Activated CD8-positive, alpha-beta memory T cell treated with anti-CD3 and anti-CD28 coated beads, Interleukin-2, amount 50 U/mL, for 1 hour (primary cell): ENCODE results near the gene APP.

ENCODE experiments used
- DNase-seq: peaks from one replicate; pipeline ENCODE4 v3.0.0-alpha.2; 2020; ENCODE audit errors: extremely low read depth

The APP gene

GRCh38 chr21:26170471-26171257 lies at the start of gene APP:
APP (minus strand) TSS chr21:26170770; CDS start chr21:26170620, 150 bp downstream.
- DNase-seq = peak; percentile 40

- no peak for DNase-seq
These were observed 41.6 kb upstream of the APP start for GRCh38 chr21:26212220-26212619.

GRCh38 chr21:26210614-26211013 lies 40.0 kb upstream of the APP start:
- no peak for DNase-seq

- DNase-seq = no peak
These were observed 36.5 kb upstream of the APP start for GRCh38 chr21:26207021-26207420.

GRCh38 chr21:26199456-26199855 lies 28.9 kb upstream of the APP start:
- no peak for DNase-seq

- no peak for DNase-seq
These were observed 25.1 kb upstream of the APP start for GRCh38 chr21:26195708-26196107.

- no peak for DNase-seq
These were observed 24.3 kb upstream of the APP start for GRCh38 chr21:26194811-26195251.

- no peak for DNase-seq
These were observed 23.8 kb upstream of the APP start for GRCh38 chr21:26194326-26194725.

- DNase-seq = no peak
These were observed 21.0 kb upstream of the APP start for GRCh38 chr21:26191609-26192008.

- no peak for DNase-seq
These were observed 17.9 kb upstream of the APP start for GRCh38 chr21:26188422-26188821.

- DNase-seq = no peak
These were observed 14.9 kb upstream of the APP start for GRCh38 chr21:26185446-26185845.

- no peak for DNase-seq
These were observed 14.5 kb upstream of the APP start for GRCh38 chr21:26185021-26185420.

GRCh38 chr21:26179501-26179900 lies 8.9 kb upstream of the APP start:
- DNase-seq = no peak

- DNase-seq = no peak
These were observed 7.3 kb upstream of the APP start for GRCh38 chr21:26177746-26178426.

GRCh38 chr21:26177187-26177586 lies 6.6 kb upstream of the APP start:
- no peak for DNase-seq

GRCh38 chr21:26171258-26172100 lies 909 bp upstream of the APP start:
- no peak for DNase-seq

- no peak for DNase-seq
These were observed 729 bp downstream of the APP start for GRCh38 chr21:26169611-26170470.

GRCh38 chr21:26169061-26169610 lies 1.4 kb downstream of the APP start:
- no peak for DNase-seq

- no peak for DNase-seq
These were observed 2.2 kb downstream of the APP start for GRCh38 chr21:26168371-26168770.

GRCh38 chr21:26167593-26167992 lies 3.0 kb downstream of the APP start:
- no peak for DNase-seq

- DNase-seq = no peak
These were observed 5.2 kb downstream of the APP start for GRCh38 chr21:26165331-26165730.
